Measurements from ENCODE around the gene SLC12A9. TPM values are rescaled to one million over a fixed set of nuclear protein-coding genes. Genes with fewer than 3 reads are reported as not detected.

SLC12A9 gene
- total RNA-seq, 6 donors from 2014 or later: 14.5 to 50.1 (median 43.9) TPM

- peaks cover 4 to 9% (median 6%) of the 10 kb centered on the region in 4 donors for H3K4me1 ChIP-seq
- no peaks in the 10 kb centered on the region for H3K9me3 ChIP-seq
- WGBS, 2 donors: 94 to 97% methylated on average over 5 to 16 of the region's 18 CpGs
- TF ChIP-seq CTCF (IDR thresholded peaks at IDR 0.05) (no peak), EP300 (IDR thresholded peaks at IDR 0.05) (no peak), POLR2A (IDR thresholded peaks at IDR 0.05) (no peak), POLR2AphosphoS5 (IDR thresholded peaks at IDR 0.05) (no peak)
- H3K27ac ChIP-seq: no peak overlapping the region
- no peak overlapping the region for H3K4me3 ChIP-seq
- ATAC-seq (ENCODE audit: low FRiP score in 2 of 2) (no peak), DNase-seq (no peak)
- no peaks in the 10 kb centered on the region for H3K27me3 ChIP-seq
- peaks cover 0 to 50% (median 26%) of the 10 kb centered on the region in 4 donors for H3K36me3 ChIP-seq
Measured at GRCh38 chr7:100860702-100861615, 8.4 kb downstream of the SLC12A9 start.

GRCh38 chr7:100861616-100861985 lies 9.1 kb downstream of the SLC12A9 start:
- TF ChIP-seq POLR2A (IDR thresholded peaks at IDR 0.05) (no peak), POLR2AphosphoS5 (IDR thresholded peaks at IDR 0.05) (no peak), EP300 (IDR thresholded peaks at IDR 0.05) (no peak), CTCF (IDR thresholded peaks at IDR 0.05) (no peak)
- DNase-seq (no peak), ATAC-seq (ENCODE audit: low FRiP score in 2 of 2) (no peak)
- Histone ChIP-seq H3K4me3 (no peak overlapping the region), H3K9me3 (no peaks in the 10 kb centered on the region), H3K4me1 (peaks cover 10 to 15% (median 11%) of the 10 kb centered on the region in 4 donors), H3K36me3 (peaks cover 0 to 48% (median 26%) of the 10 kb centered on the region in 4 donors), H3K27ac (no peak overlapping the region), H3K27me3 (no peaks in the 10 kb centered on the region)
- 95 to 96% methylated on average over 11 to 14 of the region's 14 CpGs for WGBS, 2 donors

GRCh38 chr7:100863406-100863950 lies 11.0 kb downstream of the SLC12A9 start:
- Histone ChIP-seq H3K4me1 (peaks cover 19 to 31% (median 21%) of the 10 kb centered on the region in 4 donors), H3K36me3 (peaks cover 0 to 39% (median 26%) of the 10 kb centered on the region in 4 donors), H3K27me3 (no peaks in the 10 kb centered on the region), H3K4me3 (no peak overlapping the region), H3K27ac (no peak overlapping the region), H3K9me3 (no peaks in the 10 kb centered on the region)
- WGBS, 2 donors: 33 to 62% methylated on average over 10 of the region's 10 CpGs
- TF ChIP-seq EP300 (IDR thresholded peaks at IDR 0.05) (no peak), POLR2AphosphoS5 (IDR thresholded peaks at IDR 0.05) (no peak), POLR2A (IDR thresholded peaks at IDR 0.05) (no peak), CTCF (IDR thresholded peaks at IDR 0.05) (no peak)
- ATAC-seq (ENCODE audit: low FRiP score in 2 of 2) (no peak), DNase-seq (no peak)

GRCh38 chr7:100864263-100864845 lies 11.8 kb downstream of the SLC12A9 start:
- no peak for DNase-seq
- no peak overlapping the region for H3K4me3 ChIP-seq
- no peak overlapping the region for H3K27ac ChIP-seq
- ATAC-seq (ENCODE audit: low FRiP score in 2 of 2): no peak
- peaks cover 0 to 34% (median 26%) of the 10 kb centered on the region in 4 donors for H3K36me3 ChIP-seq
- no peaks in the 10 kb centered on the region for H3K27me3 ChIP-seq
- no peaks in the 10 kb centered on the region for H3K9me3 ChIP-seq
- TF ChIP-seq POLR2A (IDR thresholded peaks at IDR 0.05) (no peak), POLR2AphosphoS5 (IDR thresholded peaks at IDR 0.05) (no peak), EP300 (IDR thresholded peaks at IDR 0.05) (no peak), CTCF (IDR thresholded peaks at IDR 0.05) (no peak)
- H3K4me1 ChIP-seq: peaks cover 26 to 39% (median 26%) of the 10 kb centered on the region in 4 donors
- 88 to 89% methylated on average over 12 of the region's 12 CpGs for WGBS, 2 donors

Data from upper lobe of left lung (tissue), 6 donors.